GM12874 (cell line): ENCODE results near the gene PITPNC1.

ENCODE experiments used
- CTCF ChIP-seq: IDR thresholded peaks from 2 replicates; pipeline ENCODE4 v1.5.1; 2011; ENCODE audit warnings: low read depth, mild to moderate bottlenecking, control low read depth, low read length, moderate library complexity; ENCODE audit not compliant: insufficient read depth

The PITPNC1 gene

GRCh38 chr17:67476787-67477335 is 99.8 kb downstream of the PITPNC1 start:
- no peak for TF ChIP-seq CTCF

DNA sequence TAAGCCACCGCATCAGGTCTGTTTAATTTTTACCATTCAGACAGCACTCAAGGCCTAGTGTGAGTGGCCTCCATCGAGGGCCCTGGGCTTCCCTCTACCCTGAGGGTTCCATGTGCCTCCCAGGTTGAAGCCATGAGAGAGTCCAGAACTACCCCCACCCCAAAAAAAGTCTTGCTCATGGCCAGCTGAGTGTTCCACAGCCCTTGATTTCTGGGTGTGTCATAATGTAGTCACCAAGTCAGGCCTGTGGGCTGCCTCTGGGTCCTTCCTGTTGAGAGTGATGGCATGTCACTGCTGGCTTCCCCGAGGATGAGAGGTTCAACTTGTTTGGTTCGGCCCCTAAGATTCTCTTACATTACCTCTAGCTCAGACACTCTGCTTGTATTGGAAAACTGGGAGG is 100.6 kb downstream of the PITPNC1 start:
- TF ChIP-seq CTCF, result no peak

GRCh38 chr17:67478401-67479041 is 101.4 kb downstream of the PITPNC1 start:
- no peak for TF ChIP-seq CTCF

DNA sequence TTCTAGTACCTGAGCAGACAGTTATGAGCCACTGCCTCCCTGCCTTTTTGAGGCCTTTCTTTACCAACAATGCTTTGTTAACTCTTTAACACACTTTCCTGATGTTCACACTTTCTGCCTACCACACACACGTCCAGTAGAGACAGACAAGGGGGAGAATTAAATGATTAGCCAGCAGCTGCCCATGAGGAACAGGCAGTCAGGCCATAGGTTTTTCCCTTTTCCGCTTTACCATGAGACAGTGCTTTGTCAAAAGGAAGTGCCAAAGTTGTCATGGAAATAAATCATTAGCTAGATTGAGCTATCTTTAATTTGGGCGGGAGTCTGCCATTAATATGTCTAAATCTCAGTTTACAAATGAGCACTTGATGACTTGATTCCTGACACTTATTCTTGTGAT is 102.1 kb downstream of the PITPNC1 start:
- no peak for TF ChIP-seq CTCF

- no peak for TF ChIP-seq CTCF
These were observed 104.7 kb downstream of the PITPNC1 start for GRCh38 chr17:67481808-67482207.

GRCh38 chr17:67482764-67483163 is 105.7 kb downstream of the PITPNC1 start:
- TF ChIP-seq CTCF, result no peak

DNA sequence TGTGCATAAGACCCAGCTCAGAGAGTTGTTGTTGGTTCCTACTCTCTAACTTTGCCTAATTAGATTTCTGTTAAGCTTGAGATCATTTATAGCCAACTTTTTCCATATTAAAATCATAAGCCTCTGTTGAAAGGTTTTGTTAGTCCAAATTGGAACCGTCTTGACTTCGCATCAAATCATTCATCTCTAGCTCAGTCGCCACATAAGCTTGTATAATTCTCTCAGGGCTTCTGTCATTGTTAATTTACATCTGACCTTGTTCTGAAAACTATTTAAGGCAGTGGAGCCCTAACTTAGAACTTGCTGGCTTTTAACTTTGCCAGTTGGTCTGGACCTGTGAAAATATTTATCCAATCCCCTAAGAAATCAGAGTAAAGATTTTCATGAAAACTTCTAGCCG is 107.2 kb downstream of the PITPNC1 start:
- TF ChIP-seq CTCF, result no peak

DNA sequence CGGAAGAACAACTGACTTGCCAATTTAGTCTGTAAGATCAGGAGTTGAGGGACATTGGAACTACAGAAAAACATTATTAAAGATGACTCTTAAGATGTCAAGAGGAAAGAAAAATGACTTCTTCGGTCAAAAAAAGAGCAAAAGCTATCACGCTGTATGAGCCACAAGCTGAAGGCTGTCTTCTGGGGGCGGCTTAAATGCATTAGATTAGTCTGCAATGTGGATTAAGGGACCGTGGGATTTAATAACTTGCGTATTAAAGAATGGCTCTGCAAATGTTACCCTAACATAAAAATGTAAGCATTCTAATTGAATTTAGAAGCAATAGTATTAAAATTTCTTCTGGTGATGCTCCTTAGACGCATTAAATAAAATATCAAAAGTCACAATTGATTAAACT is 108.6 kb downstream of the PITPNC1 start:
- TF ChIP-seq CTCF, result no peak
